Hematopoietic multipotent progenitor cell (in vitro differentiated cells): Measurements from ENCODE around the gene GFOD2. TPM values are rescaled to one million over a fixed set of nuclear protein-coding genes. Genes with fewer than 3 reads are reported as not detected.
A peak's percentile ranks its signal among the peaks of the same experiment; 100 is the strongest.
"Not testable (repeated sequence)": the region's sequence is repeated elsewhere in the genome, so short reads cannot be mapped to it uniquely, and the experiment has no call there.

Source experiments
- DNase-seq, 3 donors: peaks; one replicate each; pipeline ENCODE4 v3.0.0-alpha.2; 2011 to 2015; ENCODE audit warnings: low read depth in 2 of 3, low spot score in 2 of 3
- total RNA-seq: library from RNA; depleted of rRNA; stranded (reverse); fragments of >200 nt; gene quantifications from one replicate; pipeline ENCODE4 v1.2.3, GENCODE V29; 2012

GFOD2 gene
- total RNA-seq, 1 donor = 26.7 TPM

DNA sequence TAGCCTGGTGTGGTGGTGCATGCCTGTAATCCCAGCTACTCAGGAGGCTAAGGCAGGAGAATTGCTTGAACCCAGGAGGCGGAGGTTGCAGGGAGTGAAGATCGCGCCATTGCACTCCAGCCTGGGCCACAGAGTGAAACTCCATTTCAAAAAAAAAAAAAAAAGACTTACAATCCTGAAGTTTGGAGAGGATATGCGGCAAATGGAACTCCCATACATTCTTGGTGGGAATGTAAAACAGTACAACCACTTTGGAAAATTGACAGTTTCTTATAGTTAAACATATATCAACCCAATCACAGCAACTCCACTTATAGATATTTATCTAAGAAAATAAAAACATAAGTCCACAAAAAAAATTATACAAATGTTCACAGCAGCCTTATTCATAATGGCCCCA is 11.9 kb downstream of the GFOD2 start:
- DNase-seq = no peak

DNA sequence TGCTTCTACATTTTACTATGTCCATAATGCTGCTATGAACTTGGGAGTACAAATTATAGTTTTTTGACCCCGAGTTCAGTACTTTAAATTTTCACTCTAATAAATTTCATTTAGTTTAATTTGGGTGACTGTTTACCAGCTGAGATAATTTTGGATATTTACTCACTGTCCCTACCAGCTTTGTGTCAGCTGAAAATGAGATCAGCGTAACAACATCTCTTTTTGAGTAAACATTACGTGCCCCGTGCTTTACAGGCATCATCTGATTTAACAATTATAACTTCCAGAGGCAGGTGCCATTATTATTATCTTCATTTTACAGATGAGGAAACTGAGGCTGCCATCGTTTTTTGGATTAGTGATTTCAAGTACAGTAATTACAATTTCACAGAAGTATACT is 15.0 kb downstream of the GFOD2 start:
- DNase-seq = no peak

DNA sequence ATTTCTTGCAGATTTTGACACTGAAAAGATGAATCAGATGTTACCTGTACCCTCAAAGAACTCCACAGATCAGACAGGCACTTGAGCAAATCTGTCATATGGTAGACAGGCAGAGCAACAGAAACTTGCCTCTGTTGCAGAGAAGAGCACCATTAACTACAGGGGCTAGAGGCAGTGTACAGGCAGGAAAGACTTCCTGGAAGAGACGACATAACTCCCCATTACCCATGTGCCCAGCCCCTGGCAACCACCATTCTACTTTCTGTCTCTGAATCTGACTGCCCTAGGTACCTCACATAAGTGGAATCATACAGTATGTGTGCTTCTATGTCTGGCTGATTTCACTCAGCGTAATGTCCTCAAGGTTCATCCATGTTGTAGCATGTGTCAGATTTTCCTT is 15.5 kb downstream of the GFOD2 start:
- no peak for DNase-seq

DNA sequence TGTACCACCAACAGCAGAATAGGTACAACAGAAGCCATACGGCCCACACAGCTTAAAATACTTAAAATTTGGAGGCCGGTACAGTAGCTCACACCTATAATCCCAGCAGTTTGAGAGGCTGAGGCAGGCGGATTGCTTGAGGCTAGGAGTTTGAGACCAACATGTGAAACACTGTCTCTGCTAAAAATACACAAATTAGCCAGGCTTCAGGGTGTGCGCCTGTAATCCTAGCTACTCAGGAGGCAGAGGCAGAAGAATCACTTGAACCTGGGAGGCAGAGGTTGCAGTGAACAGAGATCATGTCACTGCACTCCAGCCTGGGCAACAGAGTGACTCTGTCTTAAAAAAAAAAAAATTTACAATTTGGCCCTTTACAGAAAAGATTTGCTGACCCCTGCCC is 17.0 kb downstream of the GFOD2 start:
- no peak for DNase-seq

DNA sequence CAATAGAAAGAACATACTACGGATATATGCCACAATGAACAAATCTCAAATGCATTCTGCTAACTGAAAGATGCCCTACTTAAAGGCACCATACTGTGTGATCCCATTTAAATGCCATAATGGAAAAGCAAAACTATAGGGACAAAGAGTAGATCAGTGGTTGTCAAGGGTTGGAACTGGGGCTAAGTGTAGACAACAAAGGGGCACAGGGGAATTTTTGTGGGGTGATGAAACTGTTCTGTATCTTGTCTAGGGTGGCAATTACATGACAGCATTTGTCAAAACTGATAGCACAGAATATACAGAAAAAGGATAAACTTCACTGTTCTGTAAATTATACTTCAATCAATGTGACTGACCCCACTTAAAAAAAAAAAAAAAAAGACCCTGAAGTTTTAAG is 17.7 kb downstream of the GFOD2 start:
- DNase-seq = no peak

DNA sequence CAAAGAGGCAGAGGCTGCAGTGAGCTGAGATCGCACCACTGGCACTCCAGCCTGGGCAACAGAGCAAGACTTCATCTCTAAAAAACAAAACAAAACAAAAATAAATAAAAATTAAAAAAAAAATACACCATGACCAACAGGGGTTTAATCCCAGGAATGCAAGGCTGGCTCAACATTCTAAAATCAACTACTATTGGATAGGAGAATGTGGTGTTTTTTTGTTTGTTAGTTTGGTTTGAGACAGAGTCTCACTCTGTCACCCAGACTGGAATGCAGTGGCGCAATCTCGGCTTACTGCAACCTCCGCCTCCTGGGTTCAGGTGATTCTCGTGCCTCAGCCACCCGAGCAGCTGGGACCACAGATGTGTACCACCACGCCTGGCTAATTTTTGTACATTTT is 19.9 kb downstream of the GFOD2 start:
- DNase-seq = peak in 1 of 3 donors; percentile 27

DNA sequence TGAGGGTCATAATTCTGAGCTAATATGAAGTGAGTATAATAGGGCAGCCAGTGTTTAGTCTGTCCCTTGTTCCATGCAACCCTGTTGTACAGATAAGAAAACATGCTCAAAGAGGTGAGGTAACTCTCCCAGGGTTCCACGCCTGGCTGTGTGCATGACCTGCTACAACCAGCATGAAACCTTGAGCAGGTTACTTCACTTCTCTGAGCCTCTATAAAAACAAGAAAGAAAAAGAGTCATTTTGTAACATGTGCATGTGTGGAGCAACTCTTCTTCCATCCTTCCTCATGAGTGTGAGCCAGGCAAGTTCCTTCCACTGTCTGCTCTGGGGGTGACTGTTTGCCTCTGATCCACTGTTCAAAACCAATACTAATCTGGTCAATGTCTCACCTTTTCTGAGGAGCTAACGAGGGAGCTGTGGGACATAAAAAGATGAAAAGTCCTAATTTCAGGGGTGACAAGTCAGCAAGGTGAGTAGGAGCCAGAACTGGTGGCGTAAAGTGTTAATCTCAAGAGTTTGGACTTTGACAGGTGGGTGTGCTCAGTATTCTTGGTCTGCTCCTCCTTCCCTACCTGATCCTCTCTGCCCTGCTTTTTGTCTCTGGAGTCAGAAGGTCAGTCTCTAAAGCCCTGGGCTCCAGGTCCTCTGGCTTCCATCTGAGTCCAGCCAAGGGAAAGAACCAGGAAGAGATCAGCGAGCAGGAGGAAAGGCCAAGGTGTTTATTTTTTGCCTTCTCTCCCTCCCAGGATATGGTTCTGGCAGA is 21.5 kb downstream of the GFOD2 start:
- DNase-seq = no peak

DNA sequence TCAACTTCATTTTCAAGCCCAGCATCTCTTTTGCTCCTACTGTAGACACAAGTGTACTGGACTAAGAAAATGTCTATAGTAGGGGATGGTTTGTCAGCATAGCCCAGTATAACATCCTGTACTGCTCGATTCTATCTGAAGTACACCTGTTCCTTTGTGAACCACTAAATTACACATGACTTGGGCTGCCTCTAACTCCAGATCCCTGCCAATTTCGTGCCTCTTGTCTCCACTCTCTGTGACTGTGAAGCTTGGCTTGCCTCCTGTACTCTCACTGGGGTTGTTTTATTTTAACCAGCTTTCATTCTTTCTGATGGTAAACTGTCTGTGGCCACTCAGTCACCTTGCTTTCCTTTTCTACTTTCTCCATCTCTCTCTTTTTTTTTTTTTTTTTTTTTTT is 24.5 kb downstream of the GFOD2 start:
- DNase-seq = no peak

DNA sequence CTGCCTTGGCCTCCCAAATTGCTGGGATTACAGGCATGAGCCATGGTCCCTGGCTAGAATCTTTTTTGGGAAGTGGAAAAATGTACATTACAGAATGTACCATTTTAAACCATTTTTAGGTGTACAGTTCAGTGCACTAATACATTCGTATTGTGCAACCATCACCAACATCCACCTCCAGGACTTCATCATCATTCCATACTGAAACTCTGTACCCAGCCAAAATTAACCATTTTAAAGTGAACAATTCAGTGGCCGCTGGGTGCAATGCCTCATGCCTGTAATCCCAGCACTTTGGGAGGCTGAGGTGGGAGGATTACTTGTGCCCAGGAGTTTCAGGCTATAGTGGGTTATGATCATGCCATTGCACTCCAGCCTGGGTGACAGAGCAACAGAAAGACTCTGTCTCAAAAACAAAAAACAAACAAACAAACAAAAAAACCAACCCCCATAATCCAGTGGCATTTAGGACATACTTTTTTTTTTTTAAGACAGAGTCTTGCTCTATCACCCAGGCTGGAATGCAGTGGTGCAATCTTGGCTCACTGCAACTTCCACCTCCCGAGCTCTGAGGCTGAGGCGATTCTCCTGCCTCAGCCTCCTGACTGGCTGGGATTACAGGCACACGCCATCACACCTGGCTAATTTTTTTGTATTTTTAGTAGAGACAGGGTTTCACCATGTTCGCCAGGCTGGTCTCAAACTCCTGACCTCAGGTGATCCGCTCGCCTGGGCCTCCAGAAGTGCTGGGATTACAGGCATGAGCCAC is 25.4 kb downstream of the GFOD2 start:
- DNase-seq = not testable (repeated sequence)

DNA sequence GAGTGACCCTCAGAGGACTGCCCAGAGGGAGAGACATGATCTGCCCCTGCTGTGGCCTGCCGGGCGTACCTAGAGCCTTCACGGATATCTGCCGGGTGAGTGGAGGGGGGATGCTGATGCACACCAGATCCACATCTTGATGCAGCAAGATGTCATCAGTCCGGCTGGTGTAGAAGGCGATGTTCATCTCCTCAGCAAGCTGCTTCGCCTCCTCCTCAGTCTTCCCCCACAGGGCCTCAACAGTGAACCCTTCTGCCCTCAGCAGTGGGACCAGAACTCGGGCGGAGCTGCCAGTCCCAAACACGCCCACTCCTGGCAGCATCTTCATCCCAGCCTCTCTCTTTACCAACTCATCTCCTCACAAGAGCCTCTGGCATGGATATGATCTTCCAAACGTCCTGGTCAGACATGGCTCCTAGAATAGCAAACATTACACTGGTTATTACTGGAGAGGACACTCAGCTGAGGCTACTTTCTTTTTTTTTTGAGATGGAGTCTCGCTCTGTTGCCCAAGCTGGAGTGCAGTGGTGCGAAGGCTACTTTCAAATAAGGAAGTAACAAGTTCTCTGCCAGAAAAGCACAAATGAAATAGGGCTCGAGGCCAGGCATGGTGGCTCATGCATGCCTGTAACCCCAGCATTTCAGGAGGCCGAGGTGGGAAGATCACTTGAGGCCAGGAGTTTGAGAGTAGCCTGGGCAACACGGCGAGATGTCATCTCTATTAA is 33.6 kb downstream of the GFOD2 start:
- DNase-seq = no peak

DNA sequence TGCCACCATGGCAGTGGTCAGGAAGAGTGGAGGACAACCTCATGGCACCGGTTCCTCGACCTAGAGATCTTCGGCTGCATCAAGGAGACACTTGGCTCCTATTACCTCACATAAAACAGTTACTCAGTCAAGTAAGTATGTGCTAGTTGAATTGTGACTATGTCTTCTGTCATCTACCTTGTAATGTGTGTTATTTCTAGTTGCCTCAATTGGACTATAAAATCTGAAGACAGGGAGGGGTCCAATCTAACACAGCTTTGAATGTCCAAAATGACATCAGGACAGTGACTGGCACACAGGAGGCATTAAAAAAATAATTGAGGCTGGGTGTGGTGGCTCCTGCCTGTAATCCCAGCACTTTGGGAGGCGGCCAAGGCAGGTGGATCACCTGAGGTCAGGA is 35.3 kb downstream of the GFOD2 start:
- DNase-seq = no peak

DNA sequence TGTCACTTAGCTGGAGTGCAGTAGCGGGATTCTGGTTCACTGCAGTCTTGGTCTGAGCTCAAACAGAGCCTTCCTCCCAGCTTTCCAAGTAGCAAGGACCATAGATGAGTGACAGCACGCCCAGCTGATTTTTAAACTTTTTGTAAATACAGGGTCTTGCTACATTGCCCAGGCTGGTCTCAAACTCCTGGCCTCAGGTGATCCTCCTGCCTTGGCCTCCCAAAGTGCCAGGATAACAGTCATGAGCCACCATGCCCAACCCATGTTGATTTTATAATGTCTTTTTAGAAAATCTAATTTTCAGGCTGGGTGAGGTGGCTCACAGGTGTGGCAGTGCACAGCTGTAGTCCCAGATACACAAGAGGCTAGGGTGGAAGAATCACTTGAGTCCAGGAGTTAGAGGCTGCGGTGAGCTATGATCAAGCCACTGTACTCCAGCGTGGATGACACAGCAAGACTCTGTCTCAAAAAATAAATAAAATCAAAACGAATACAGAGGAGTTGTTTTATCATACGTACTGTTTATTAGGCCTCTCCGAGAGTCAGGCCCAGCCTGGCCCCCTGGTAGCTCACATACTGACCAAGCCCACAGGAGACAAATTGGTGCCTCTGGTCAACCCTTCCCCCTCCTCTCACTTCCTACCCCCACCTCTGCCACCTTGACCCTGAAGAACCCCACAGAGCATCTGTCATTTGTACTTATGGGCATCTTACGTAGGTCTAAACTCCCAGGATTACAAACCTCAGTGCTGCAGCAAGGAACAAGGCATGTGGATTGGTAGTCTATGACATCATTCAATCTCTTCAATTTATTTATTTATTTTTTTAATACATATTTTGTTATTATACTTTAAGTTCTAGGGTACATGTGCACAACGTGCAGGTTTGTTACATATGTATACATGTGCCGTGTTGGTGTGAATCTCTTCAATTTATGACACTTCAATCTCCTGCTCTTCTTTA is 38.9 kb downstream of the GFOD2 start:
- DNase-seq = no peak

DNA sequence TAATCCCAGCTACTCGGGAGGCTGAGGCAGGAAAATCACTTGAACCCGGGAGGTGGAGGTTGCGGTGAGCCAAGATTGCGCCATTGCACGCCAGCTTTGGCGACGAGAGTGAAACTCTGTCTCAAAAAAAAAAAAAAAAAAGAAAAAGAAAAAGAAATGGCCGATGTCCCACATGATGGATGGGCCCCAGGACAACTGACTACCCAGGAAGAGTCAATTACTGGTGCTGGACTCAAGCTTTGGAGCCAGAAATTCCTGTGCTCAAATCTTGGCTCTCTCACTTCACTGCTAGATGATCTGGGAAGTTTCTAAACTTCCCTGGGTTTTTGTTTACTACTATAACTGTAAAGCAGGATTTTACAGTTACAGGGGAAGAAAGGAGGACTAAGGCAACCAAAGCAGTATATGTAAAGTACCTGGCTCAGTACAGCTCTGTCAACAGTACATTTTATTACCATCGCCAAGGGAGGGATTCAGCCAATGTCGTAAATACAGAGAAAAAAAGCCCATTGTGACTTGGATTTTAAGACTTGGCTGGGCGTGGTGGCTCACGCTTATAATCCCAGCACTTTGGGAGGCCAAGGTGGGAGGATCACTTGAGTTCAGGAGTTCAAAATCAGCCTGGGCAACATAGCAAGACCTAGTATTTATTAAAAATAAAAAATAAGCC is 40.6 kb downstream of the GFOD2 start:
- DNase-seq = no peak

DNA sequence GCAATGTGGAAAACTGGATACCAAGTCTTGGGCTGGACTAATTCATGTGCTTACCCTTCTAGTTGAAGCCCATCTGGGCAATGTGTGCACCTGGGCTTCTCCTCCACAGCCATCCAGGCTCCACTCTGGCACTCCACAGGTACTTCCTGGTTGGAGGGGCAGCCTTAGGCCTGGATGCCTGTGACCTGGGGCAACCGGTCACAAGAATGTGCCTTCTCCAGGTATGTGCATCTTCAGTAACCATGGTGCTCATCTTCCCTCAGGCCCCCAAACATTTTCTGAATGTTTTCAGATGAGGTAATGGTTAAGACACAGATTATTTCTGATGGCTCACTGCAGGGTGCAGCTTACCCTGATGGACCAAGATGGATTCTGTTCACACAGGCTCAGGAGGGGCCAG is 41.4 kb downstream of the GFOD2 start:
- no peak for DNase-seq

DNA sequence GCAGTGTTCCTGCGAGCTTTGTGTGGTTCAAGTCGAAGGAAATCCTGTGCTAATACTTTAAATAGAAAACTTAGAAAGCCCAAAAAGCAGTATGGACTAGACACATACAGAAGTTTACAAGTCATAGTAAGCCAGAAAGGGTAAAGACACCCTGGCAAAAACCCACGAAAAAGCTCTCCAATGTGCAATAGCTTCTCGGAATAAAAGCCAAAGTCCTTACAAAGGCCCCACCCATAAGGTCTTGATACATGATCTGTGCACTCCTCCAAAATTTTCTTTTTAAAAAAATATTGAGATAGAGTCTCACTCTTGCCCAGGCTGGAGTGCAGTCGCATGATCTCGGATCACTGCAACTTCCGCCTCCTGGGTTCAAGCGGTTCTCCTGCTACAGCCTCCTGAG is 42.2 kb downstream of the GFOD2 start:
- no peak for DNase-seq

DNA sequence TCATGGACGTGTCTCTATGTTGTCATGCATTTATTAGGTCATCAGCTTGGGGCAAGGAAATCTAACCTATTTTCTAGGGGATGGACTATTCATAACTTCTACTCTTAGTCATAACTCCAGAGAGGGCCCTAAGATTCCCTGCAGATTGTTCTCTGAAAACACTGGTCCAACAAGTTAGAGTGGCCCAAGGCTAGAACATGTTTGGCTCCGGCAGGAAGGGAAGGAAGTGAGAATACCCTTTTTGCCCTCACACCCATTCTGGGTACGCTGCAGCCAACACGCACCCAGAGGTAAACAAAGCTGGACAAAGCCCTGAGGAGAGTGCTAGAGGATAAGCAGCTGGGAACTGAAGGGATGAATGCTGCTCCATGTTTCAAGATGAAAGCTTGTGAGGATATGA is 42.6 kb downstream of the GFOD2 start:
- DNase-seq = no peak

DNA sequence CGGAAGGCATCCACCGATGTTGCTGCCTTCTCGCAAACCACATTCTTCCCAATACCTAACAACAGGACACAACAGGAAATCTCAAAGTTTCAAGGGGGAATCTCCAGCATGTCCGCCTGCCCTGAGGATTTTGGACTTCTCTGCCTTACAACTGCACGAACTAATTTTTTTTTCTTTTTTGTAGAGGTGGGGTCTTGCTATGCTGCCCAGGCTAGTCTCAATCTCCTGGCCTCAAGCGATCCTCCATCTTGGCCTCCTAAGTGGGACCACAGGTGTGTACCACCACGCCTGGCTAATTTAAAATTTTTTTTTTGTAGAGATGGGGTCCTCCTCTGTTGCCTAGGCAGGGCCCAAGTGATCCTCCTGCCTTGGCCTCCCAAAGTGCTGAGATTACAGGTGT is 43.1 kb downstream of the GFOD2 start:
- no peak for DNase-seq

DNA sequence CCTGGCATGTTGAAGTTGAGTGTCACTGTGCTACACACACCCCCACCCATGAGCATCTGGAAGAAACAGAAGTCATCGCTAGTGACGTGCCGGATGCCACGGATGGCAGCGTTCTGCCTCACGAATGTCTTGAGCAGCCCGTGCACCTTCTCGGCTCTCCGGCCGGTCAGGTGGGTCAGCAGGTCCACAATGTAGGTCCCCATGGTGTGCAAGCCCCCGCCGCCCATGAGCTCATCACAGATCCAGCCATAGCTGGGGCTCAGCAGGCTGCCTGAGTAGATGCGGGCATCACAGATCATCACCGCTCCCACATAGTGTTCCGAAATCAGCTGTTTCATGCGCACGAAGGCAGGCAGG is 43.6 kb downstream of the GFOD2 start:
- no peak for DNase-seq

DNA sequence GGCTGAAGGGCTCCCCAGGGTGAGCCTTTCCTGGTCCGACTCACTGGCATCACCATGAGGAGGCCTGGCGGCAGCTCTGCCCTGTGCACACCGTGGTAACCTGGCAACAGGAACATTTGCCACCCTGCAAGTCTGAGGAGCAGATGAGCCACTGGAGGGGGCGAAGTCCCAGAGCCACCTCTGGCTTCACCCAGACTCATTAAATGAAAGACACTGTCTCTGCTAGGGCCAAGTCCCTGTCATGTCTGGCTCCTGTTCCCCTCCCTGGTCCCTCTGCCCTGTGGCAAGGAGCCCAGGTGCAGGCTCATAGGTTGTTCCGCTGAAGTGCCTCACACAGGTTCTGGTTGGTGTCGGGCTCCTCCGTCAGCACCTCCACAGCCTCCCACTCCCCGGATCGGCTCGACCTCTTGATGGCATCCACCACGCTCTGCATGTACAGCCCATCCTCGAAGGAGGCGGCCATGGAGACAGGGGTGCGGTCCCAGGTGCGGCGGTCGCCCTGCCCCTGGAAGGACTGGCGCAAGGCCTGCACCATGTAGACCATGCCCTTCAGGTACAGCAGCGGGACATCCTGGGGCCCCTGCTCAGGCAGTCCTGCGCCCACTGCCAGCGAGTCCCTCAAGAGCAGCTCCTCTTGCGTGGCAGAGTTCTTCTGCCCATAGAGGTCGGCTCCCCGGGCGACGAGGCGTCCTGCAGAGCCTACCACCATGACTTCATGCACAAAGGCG is 44.1 kb downstream of the GFOD2 start:
- DNase-seq = no peak
